ENCODE data around the gene CSMD2. TPM values are rescaled to one million over a fixed set of nuclear protein-coding genes. Genes with fewer than 3 reads are reported as not detected.

The CSMD2 gene
- total RNA-seq, 1 donor from 2014 or later: 1.3 TPM

DNA sequence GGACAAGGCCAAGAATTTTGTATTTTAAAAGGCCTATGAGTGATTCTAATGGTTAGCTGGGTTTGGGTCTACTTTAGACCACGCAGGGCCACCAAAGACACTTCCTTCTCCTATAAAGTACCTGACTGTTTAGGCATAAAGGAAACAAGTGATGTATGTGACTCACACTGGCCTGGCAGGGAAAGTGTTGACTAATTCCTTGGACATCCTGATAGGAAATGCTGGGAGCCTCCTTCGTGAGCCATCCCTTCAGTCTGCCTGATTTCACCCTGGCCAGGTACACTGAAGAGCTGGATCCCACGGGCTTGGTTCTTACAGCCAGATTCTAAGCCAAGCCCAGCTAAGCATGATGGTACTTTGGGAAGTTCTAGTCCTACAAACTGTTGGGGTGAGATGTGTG, 401.6 kb downstream of the CSMD2 start:
- DNase-seq (ENCODE audit: low spot score): no peak

GRCh38 chr1:33762962-33763361, 402.1 kb downstream of the CSMD2 start:
- DNase-seq (ENCODE audit: low spot score): no peak

- DNase-seq (ENCODE audit: low spot score): no peak
Observed at GRCh38 chr1:33762109-33762830, 402.8 kb downstream of the CSMD2 start.

DNA sequence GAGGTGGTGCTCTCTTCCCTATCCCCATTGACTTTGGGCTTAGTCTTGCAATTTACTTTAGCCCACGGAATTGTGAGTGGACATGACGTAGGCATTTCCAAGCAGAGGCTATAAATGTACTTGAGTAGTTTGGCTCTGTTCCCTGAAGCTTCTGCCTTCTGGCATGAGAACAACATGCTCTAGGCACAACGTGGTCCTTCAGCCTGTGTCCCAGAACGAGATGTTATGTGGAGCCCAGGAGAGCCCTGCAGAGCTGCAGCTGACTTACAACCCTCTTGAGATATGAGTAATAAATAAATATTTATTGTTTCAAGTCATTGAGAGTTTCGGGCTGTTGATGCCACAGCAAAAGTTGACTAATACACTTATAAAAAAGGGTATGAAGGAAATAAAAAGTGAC, 406.3 kb downstream of the CSMD2 start:
- DNase-seq (ENCODE audit: low spot score): no peak

DNA sequence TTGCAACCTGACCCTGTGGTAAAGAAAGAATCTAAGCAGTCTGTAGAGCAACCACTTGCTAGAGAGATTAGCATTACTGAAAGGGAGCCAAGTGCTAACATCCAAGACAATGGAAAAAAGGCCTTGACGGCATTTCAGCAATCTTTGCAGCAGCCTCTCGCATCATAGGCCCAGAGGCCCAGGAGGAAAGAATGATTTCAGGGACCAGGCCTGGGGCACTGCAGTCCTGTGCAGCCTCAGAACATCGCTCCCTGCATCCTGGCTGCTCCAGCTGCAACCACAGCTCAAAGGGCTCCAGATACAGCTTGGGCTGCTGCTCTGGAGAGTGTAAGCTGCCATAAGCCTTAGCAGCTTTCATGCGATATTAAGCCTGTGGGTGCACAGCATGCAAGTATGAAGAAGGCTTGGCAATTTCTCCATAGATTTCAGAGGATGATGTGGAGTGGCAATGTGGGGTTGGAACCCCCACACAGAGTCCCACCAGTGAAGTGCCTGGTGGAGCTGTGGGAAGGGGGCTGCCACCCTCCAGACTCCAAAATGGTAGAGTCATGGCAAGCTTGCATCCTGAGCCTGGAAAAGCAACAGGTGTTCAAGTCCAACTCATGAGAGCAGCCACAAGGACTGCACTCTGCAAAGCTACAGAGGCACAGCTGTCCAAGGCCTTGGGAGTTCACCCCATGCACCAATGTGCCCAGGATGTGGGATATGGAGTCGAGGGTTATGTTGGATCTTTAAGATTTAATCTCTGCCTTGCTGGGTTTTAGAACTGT, 411.8 kb downstream of the CSMD2 start:
- DNase-seq (ENCODE audit: low spot score): no peak

DNA sequence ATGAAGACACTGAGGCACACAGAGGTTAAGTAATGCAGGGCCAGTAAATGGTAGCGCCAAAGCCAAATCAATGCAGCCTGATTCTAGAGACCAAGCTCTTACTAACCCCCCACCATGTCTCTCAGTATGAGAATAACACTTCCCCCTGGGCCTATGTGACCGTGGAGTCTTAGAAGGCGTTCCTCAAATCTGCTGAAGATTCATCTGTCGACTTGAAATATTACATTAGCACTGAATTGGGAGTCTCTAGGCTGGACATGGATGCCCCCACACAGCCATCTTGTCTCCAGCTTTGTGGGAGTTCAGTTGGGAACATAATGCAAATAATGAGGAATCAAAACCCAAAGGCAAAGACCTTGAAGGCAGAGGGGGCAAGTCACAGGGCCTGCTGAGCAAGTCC, 419.1 kb downstream of the CSMD2 start:
- DNase-seq (ENCODE audit: low spot score): no peak

DNA sequence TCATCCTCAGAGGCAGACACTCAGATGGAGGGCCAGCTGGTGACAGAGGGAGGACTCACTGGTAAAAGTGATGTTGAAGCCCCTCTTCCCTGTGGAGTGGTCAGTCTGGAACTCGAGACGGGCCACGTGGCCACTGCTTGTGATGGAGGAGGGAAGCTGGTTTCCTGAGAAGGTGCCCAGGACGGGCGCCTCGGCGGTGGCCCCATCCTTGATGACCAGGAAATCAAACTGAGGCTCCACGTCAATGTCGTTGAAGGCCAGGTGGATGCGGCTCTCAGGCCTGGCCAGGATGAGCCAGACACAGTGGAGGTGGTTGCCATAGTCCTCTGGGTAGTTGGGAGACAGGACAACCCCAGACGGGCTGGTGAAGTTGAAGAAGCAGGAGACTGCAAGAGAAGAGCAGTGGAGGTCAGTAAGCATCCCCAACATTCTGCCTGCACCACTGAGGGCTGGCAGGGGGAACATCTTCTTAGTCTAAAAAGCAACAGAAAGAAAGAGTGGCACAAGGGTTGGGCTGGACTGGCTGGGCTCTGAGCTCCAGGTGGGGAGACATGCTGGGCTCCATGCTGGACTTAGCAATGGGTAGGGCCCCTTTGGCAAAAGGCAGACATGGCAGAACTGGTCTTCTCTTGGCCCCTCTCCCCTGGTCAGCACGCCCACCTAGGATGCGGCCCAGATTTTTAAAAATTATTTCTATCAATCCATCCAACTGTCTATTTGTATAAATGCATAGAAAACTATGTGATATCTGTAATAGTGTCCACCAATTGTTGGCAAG, 421.6 kb downstream of the CSMD2 start:
- no peak for DNase-seq (ENCODE audit: low spot score)

GRCh38 chr1:33742663-33743062, 422.4 kb downstream of the CSMD2 start:
- DNase-seq (ENCODE audit: low spot score): no peak

- DNase-seq (ENCODE audit: low spot score): no peak
Observed at GRCh38 chr1:33741749-33742148, 423.3 kb downstream of the CSMD2 start.

- no peak for DNase-seq (ENCODE audit: low spot score)
Observed at GRCh38 chr1:33740040-33740744, 424.8 kb downstream of the CSMD2 start.

DNA sequence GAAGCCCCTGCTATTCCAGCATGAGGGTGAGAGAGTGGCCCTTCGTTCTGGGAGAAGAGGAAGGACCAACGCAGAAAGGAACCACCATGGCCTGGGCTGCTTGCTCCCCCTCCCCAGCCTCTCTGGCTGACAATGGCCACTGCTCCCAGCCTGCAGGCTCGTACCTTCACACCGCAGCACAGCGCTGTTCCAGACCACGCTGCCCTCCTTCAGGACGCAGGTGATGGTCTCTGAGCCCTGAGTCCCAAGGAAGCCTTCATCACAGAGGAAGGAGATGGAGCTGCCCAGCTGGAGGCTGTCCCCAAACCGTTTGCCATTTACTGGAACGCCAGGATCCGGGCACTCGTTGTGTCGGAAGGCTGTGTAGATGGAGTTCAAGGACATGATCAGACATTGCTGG, 426.1 kb downstream of the CSMD2 start:
- no peak for DNase-seq (ENCODE audit: low spot score)

DNA sequence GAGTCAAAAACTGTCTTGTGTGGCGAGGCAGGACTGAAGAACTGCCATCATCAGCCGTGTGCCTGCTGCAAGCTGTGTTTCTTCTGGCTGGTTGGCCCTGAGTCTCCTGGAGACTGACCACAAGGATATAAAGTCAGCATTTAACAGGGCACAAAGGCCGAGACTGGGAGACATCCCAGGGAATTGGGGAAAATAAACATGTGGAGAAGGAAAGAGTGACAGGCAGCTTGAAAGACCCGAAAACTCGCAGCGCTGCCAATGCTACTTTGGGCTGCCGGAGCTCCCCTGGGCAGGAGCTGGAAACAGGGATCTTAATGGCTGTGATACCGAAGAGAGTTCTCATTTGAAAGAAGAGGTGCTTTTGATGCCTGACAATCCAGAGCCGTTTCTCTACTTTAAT, 426.5 kb downstream of the CSMD2 start:
- DNase-seq (ENCODE audit: low spot score): no peak

GRCh38 chr1:33736496-33736895, 428.5 kb downstream of the CSMD2 start:
- DNase-seq (ENCODE audit: low spot score): no peak

GRCh38 chr1:33735624-33736023, 429.4 kb downstream of the CSMD2 start:
- DNase-seq (ENCODE audit: low spot score): no peak

DNA sequence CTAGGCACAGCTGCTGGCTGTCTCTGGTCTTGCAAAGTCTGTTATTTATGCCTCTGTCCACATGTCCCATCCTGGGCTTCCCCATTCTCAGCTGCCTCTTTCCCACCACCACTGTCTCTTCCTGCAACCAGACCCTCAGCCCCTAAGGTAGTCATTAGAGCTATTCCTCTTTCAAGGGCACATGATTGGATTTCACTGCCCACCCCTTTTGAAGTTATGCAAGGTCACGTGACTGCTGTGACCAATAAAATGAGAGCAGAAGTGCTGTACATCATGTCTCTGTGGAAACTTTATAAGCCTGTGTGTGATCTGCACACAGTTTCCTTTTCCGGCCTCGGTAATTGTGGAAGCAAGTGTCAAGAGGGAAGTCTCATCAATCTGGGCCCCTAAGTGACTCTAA, 437.7 kb downstream of the CSMD2 start:
- DNase-seq (ENCODE audit: low spot score): no peak

- DNase-seq (ENCODE audit: low spot score): no peak
Observed at GRCh38 chr1:33726274-33726804, 438.7 kb downstream of the CSMD2 start.

- no peak for DNase-seq (ENCODE audit: low spot score)
Observed at GRCh38 chr1:33725556-33726160, 439.4 kb downstream of the CSMD2 start.

DNA sequence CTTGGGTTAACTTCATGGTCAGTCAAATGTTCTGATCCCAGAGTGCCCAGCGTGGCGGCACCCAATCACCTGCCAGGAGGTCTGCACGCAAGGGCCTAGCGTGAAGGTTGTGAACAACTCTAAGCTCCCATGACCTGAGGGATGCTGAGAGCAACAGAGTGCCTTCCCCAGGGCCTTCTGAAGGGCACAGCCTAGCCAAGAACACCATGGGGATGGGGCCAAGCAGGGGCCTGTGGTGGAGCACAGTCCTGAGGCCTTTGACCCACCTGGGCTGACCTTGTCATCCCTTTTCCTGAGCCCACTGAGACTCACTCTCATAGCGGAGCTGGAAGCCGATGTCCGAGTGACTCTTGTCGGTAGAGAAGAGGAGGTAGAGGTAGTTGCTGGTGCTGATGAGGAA, 440.0 kb downstream of the CSMD2 start:
- DNase-seq (ENCODE audit: low spot score): no peak

GRCh38 chr1:33724348-33724747, 440.7 kb downstream of the CSMD2 start:
- DNase-seq (ENCODE audit: low spot score): no peak

GRCh38 chr1:33723251-33723650, 441.8 kb downstream of the CSMD2 start:
- DNase-seq (ENCODE audit: low spot score): no peak

- DNase-seq (ENCODE audit: low spot score): no peak
Observed at GRCh38 chr1:33721301-33721815, 443.7 kb downstream of the CSMD2 start.

All from mesenteric fat pad (tissue), 1 donor.